CD8-positive, alpha-beta memory T cell (primary cell): ENCODE results near the gene C4orf50. TPM values are rescaled to one million over a fixed set of nuclear protein-coding genes. Genes with fewer than 3 reads are reported as not detected.

ENCODE experiments used
- CTCF ChIA-PET: fragments of 350-600 bp; sonication (Branson Sonifier 250); formaldehyde crosslinking; loops from one replicate; lab custom pipeline; 2021; ENCODE audit warnings: antibody characterized with exemption; lab: Charles Lee
- POLR2A ChIA-PET: fragments of 350-600 bp; sonication (Branson Sonifier 250); formaldehyde crosslinking; loops from one replicate; lab custom pipeline; 2021; ENCODE audit warnings: antibody characterized with exemption; lab: Charles Lee
- DNase-seq, 5 donors: peaks; one replicate each; pipeline versions ENCODE4 v3.0.0 to v3.0.0-alpha.2; 2020 to 2022; ENCODE audit warnings: mixed read lengths in 1 of 5
- H3K27ac ChIP-seq: one replicate; pipeline ENCODE4 v1.7.0; 2013; ENCODE audit warnings: low read depth, mild to moderate bottlenecking, low read length, moderate library complexity
- H3K27me3 ChIP-seq: 2 replicates; pipeline ENCODE4 v1.7.0; 2013; ENCODE audit warnings: low read length, mild to moderate bottlenecking; ENCODE audit not compliant: insufficient read depth, poor library complexity, severe bottlenecking
- H3K36me3 ChIP-seq: 2 replicates; pipeline ENCODE4 v1.7.0; 2013; ENCODE audit warnings: mild to moderate bottlenecking, low read length, moderate library complexity; ENCODE audit not compliant: insufficient read depth
- H3K4me1 ChIP-seq: 2 replicates; pipeline ENCODE4 v1.7.0; 2013; ENCODE audit warnings: mild to moderate bottlenecking, low read length, moderate library complexity; ENCODE audit not compliant: insufficient read depth
- H3K4me3 ChIP-seq: 2 replicates; pipeline ENCODE4 v1.7.0; 2013; ENCODE audit warnings: mild to moderate bottlenecking, low read length
- H3K9me3 ChIP-seq: 2 replicates; pipeline ENCODE4 v1.7.0; 2013; ENCODE audit warnings: mild to moderate bottlenecking, low read length
- H3K27ac Mint-ChIP-seq, 8 donors: one replicate each; pipeline ENCODE4 v1.8.0; 2020 to 2021; ENCODE audit warnings: mixed read lengths in 8 of 8, mild to moderate bottlenecking in 6 of 8, inconsistent platforms in 3 of 8, moderate library complexity in 3 of 8
- H3K27me3 Mint-ChIP-seq, 2 donors: one replicate each; pipeline ENCODE4 v1.8.0; 2020 to 2021; ENCODE audit warnings: mixed read lengths in 2 of 2, mild to moderate bottlenecking in 1 of 2, moderate library complexity in 1 of 2
- H3K36me3 Mint-ChIP-seq, 3 donors: one replicate each; pipeline ENCODE4 v1.8.0; 2020 to 2021; ENCODE audit warnings: mixed read lengths in 3 of 3, inconsistent platforms in 1 of 3, mild to moderate bottlenecking in 1 of 3
- H3K4me1 Mint-ChIP-seq, 3 donors: one replicate each; pipeline ENCODE4 v1.8.0; 2020 to 2021; ENCODE audit warnings: mixed read lengths in 3 of 3, inconsistent platforms in 1 of 3, mild to moderate bottlenecking in 1 of 3
- H3K4me3 Mint-ChIP-seq, 7 donors: one replicate each; pipeline ENCODE4 v1.8.0; 2020 to 2021; ENCODE audit warnings: mixed read lengths in 7 of 7, mild to moderate bottlenecking in 6 of 7, moderate library complexity in 4 of 7, inconsistent platforms in 2 of 7
- H3K9me3 Mint-ChIP-seq, 5 donors: one replicate each; pipeline ENCODE4 v1.8.0; 2020 to 2022; ENCODE audit warnings: mixed read lengths in 5 of 5, mild to moderate bottlenecking in 3 of 5, moderate library complexity in 2 of 5, inconsistent platforms in 1 of 5
- polyA plus RNA-seq: library from polyadenylated mRNA; unstranded; fragments of 300-500 nt; fragmentation: Illumina TruSeq; gene quantifications from one replicate; pipeline ENCODE4 v1.2.3, GENCODE V29; 2021
- total RNA-seq, 2 experiments: library from RNA; stranded (reverse); gene quantifications; one replicate each; pipeline ENCODE4 v1.2.3, GENCODE V29; 2021

The C4orf50 gene
- total and polyA plus RNA-seq, 3 experiments from 2014 or later = 0.08 to 0.37 (median 0.24) TPM

DNA sequence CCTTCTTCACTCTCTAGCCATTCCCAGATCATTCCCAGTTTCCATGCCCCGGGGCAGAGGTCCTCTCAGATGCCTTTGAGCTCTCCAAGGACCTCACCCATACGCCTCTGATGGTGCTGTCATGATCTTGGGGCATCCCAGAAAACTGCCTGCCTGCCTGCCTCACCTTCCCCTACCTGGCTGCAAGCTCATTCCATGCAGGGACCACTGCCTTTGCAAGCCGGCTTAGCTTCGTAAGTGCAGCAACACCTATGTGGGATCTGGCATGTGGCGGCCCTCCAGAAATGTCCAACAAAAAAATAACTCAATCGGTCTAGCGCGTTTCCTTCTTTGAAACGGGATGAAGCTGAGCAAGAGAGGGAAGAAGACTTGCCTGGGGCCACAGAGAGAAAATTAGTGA, 53.0 kb downstream of the C4orf50 start:
- no peak for DNase-seq
- H3K4me1 ChIP-seq = no peaks in the 10 kb centered on the region
- ChIA-PET POLR2A (no interaction called here), CTCF (no interaction called here)
- H3K4me3 ChIP-seq = no peak overlapping the region
- Mint-ChIP-seq H3K27me3 (peaks cover 0 to 6% of the 10 kb centered on the region in 2 donors), H3K9me3 (no peaks in the 10 kb centered on the region), H3K36me3 (no peaks in the 10 kb centered on the region), H3K4me3 (no peak overlapping the region), H3K4me1 (no peaks in the 10 kb centered on the region), H3K27ac (no peak overlapping the region)
- H3K9me3 ChIP-seq = no peaks in the 10 kb centered on the region
- no peak overlapping the region for H3K27ac ChIP-seq
- no peaks in the 10 kb centered on the region for H3K27me3 ChIP-seq
- H3K36me3 ChIP-seq = no peaks in the 10 kb centered on the region

DNA sequence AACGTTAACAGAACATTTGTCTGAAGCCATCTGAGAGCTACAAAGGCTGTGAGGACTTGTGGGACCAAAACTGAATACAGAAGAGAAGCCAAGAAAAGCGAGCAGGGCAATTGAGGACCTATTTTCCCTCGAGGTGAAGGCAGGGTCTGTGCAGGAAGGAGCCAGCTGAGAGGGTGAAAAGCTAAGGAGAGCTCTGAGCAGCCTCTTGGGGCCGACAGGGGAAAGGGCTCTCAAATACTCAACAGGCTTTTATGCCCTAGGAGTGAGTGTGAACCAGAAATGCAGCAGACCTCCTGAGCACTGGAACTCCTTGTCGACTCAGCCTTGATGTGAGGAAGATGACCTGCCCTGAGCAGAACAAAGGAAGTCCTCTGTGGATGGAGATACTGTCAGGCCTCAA, 54.2 kb downstream of the C4orf50 start:
- Histone ChIP-seq H3K27ac (no peak overlapping the region), H3K9me3 (no peaks in the 10 kb centered on the region), H3K27me3 (no peaks in the 10 kb centered on the region), H3K36me3 (no peaks in the 10 kb centered on the region), H3K4me3 (no peak overlapping the region), H3K4me1 (no peaks in the 10 kb centered on the region)
- no peaks in the 10 kb centered on the region for H3K9me3 Mint-ChIP-seq
- no peak overlapping the region for H3K27ac Mint-ChIP-seq
- no peaks in the 10 kb centered on the region for H3K36me3 Mint-ChIP-seq
- POLR2A ChIA-PET = no interaction called here
- H3K4me1 Mint-ChIP-seq = no peaks in the 10 kb centered on the region
- CTCF ChIA-PET = interaction anchor here (1.4 kb wide), 1 partner anchor 9 kb away, joined by 3 read pairs; no protein-coding TSS in a partner anchor
- peaks cover 0 to 4% of the 10 kb centered on the region in 2 donors for H3K27me3 Mint-ChIP-seq
- no peak for DNase-seq
- H3K4me3 Mint-ChIP-seq = no peak overlapping the region

DNA sequence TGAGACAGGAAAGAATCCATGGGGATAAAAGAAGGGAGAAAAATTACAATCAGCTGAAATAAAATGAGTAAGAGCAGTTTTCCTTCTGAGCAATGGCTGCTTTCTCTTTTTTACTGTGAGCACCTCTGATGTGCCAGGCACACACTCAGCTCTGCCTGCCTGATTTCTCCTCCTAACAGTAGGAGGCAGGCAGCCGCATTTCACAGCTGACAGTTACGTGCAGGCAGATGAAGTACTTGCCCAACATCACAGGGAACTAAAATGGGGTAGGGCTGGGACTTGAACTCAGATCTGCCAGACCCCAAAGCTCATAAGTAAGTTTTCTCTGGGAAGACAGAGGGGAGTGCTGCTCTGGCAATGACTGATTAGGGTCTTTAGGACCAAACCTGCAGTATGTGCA, 54.6 kb downstream of the C4orf50 start:
- no peaks in the 10 kb centered on the region for H3K27me3 ChIP-seq
- Mint-ChIP-seq H3K27me3 (peaks cover 0 to 4% of the 10 kb centered on the region in 2 donors), H3K4me1 (no peaks in the 10 kb centered on the region), H3K9me3 (no peaks in the 10 kb centered on the region), H3K36me3 (no peaks in the 10 kb centered on the region), H3K27ac (no peak overlapping the region), H3K4me3 (no peak overlapping the region)
- no peaks in the 10 kb centered on the region for H3K4me1 ChIP-seq
- no peak overlapping the region for H3K4me3 ChIP-seq
- ChIA-PET CTCF (interaction anchor here (1.4 kb wide), 1 partner anchor 9 kb away, joined by 3 read pairs; no protein-coding TSS in a partner anchor), POLR2A (no interaction called here)
- no peak for DNase-seq
- no peaks in the 10 kb centered on the region for H3K9me3 ChIP-seq
- H3K36me3 ChIP-seq = no peaks in the 10 kb centered on the region
- no peak overlapping the region for H3K27ac ChIP-seq

DNA sequence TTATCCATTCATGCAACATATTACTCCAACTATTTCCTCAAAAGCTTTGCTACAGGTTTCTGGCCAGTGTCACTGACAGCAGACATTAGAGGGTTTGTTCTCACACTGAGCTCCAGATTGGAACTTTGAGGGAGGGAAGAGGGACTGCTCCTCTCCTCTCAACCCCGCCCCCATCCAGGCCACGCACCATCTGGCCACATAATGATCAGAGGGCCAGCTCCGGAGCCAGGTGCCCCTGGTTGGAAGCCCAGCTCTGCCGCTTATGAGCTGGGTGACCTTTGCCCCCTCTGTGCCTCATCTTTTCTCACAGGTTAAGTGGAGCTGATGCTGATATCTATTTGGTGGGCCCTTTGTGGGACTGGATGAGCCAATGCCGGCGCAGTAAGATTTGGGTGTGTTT, 55.8 kb downstream of the C4orf50 start:
- no peaks in the 10 kb centered on the region for H3K36me3 Mint-ChIP-seq
- H3K4me3 ChIP-seq = no peak overlapping the region
- ChIA-PET CTCF (no interaction called here), POLR2A (no interaction called here)
- no peak for DNase-seq
- H3K27me3 ChIP-seq = no peaks in the 10 kb centered on the region
- H3K9me3 ChIP-seq = no peaks in the 10 kb centered on the region
- no peaks in the 10 kb centered on the region for H3K36me3 ChIP-seq
- no peak overlapping the region for H3K27ac ChIP-seq
- H3K27ac Mint-ChIP-seq = no peak overlapping the region
- no peaks in the 10 kb centered on the region for H3K4me1 Mint-ChIP-seq
- no peaks in the 10 kb centered on the region for H3K4me1 ChIP-seq
- H3K9me3 Mint-ChIP-seq = no peaks in the 10 kb centered on the region
- peaks cover 0 to 4% of the 10 kb centered on the region in 2 donors for H3K27me3 Mint-ChIP-seq
- no peak overlapping the region for H3K4me3 Mint-ChIP-seq

DNA sequence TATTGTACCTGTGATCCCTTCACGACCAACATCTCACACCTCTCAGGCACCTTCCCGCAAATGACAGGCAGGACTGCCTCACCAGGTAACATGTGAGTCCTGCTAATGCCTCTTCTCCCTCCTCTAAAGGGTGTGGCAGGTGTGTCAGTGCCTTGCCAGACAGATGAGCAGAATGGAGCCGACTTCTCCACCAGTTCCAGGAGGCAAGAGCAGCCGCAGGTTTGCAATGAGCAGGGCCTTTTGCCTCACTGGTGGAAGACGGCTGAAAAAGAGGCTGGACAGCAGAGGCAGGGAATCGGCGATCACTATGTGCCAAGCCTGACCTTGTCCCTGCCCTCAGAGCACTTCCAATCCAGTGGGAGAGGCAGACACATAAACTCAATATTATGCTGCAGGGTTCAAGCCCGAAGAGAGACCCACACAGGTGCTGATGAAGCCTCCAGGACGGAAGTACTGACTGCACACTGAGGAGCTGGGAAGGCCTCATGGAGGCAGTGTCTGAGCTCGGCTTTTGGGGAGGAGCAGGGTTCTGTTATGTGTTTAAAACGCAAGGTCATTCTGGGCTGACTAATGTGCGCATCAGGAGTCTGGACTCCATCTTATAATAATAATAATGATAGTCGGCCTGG, 57.9 kb downstream of the C4orf50 start:
- H3K4me1 Mint-ChIP-seq = no peaks in the 10 kb centered on the region
- ChIA-PET POLR2A (no interaction called here), CTCF (no interaction called here)
- H3K27ac Mint-ChIP-seq = no peak overlapping the region
- no peaks in the 10 kb centered on the region for H3K36me3 Mint-ChIP-seq
- H3K4me3 ChIP-seq = no peak overlapping the region
- H3K27ac ChIP-seq = no peak overlapping the region
- no peaks in the 10 kb centered on the region for H3K9me3 Mint-ChIP-seq
- no peaks in the 10 kb centered on the region for H3K27me3 ChIP-seq
- H3K27me3 Mint-ChIP-seq = peaks cover 0 to 4% of the 10 kb centered on the region in 2 donors
- H3K36me3 ChIP-seq = no peaks in the 10 kb centered on the region
- H3K9me3 ChIP-seq = no peaks in the 10 kb centered on the region
- H3K4me3 Mint-ChIP-seq = no peak overlapping the region
- no peaks in the 10 kb centered on the region for H3K4me1 ChIP-seq
- no peak for DNase-seq

DNA sequence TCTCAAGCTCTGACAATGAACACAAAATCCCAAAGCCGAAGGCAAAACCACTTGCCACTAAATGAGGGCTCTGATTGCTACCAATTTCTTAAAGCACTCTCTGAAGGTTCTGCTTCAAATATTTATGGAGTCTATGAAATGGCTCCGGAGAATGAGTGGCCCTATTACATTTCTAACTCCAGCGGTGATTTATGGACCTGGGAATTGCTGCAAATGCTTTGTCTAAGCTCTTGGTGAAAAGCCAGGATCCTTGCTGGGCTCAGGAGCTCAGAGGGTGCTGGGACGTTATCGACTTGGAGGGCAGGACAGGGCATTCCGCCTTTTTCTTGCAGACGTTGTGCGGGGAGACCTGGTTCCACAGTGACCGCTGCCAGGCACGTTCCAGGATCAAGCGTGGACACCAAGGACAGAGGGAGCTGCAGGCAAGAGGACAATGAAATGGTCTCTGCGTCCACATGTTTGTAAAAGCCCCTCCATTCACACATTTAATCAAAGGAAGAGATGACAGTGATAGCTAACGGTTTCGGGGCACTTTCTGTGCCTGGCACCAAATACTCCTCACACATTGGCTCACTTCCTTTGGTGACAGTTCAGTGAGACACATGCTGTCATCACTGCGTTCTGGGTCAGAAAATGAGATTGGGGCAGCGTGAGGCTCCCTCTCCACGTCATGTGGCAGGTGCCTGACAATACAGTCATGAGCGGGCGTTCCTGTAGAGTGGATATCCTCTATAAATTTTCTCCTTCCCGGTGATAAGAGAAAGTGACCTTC, 58.8 kb downstream of the C4orf50 start:
- Mint-ChIP-seq H3K27me3 (peaks cover 0 to 4% of the 10 kb centered on the region in 2 donors), H3K4me1 (no peaks in the 10 kb centered on the region), H3K27ac (peak overlapping the region in 1 of 8 donors; percentile 15), H3K4me3 (no peak overlapping the region), H3K9me3 (peaks cover 0 to 1% (median 0%) of the 10 kb centered on the region in 5 donors), H3K36me3 (no peaks in the 10 kb centered on the region)
- Histone ChIP-seq H3K9me3 (no peaks in the 10 kb centered on the region), H3K4me1 (no peaks in the 10 kb centered on the region), H3K36me3 (no peaks in the 10 kb centered on the region), H3K27me3 (no peaks in the 10 kb centered on the region), H3K27ac (no peak overlapping the region), H3K4me3 (no peak overlapping the region)
- ChIA-PET CTCF (no interaction called here), POLR2A (no interaction called here)
- no peak for DNase-seq

DNA sequence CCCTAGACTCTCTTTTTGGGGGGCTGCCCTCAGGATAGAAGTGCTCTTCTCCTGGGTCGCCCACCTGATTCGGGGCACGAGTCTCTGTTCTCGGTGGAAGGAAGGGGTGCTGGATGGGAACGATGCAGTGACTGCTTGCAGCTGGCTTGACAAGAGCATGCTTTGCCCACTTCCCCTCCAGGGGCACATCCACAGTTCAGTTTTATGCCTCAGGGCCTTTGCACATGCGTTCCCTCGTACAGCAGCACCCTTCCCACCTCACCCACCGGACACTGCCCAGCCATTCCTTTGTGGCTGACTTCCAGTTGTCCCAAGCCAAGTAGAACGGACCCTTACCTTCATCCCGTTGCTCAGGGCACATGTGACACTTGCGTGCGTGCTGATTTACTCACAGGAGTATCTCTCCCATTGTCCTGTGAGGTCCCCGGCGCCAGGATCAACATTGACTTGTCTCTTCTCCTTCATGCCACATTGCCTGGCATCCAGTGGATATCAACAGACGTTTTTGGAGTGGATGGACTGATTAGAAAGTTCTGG, 60.0 kb downstream of the C4orf50 start:
- no peaks in the 10 kb centered on the region for H3K27me3 Mint-ChIP-seq
- H3K27ac ChIP-seq = no peak overlapping the region
- no peak overlapping the region for H3K27ac Mint-ChIP-seq
- no peak for DNase-seq
- H3K9me3 ChIP-seq = no peaks in the 10 kb centered on the region
- H3K4me1 ChIP-seq = no peaks in the 10 kb centered on the region
- H3K9me3 Mint-ChIP-seq = peaks cover 0 to 1% (median 0%) of the 10 kb centered on the region in 5 donors
- ChIA-PET POLR2A (no interaction called here), CTCF (no interaction called here)
- no peak overlapping the region for H3K4me3 Mint-ChIP-seq
- H3K4me3 ChIP-seq = no peak overlapping the region
- no peaks in the 10 kb centered on the region for H3K36me3 ChIP-seq
- H3K36me3 Mint-ChIP-seq = no peaks in the 10 kb centered on the region
- no peaks in the 10 kb centered on the region for H3K4me1 Mint-ChIP-seq
- no peaks in the 10 kb centered on the region for H3K27me3 ChIP-seq

DNA sequence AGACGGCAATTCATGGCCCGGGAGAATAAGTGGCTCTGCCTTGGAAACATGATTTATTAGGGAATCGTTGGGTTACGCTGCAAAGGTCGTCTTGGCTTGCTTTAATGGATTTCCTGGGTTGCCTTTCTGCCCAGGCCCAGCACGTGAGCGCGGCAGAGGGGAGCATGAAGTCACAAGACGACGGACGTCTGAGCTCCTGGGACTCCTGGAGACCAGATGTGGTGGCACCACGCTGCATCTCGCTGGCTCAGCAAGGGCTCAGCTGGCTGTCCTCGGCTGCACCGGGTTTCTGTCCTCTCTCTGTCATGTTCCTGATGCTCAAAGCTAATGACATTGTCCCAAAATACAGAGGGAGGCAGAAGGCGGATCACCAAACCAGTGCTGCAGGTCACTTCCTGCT, 61.2 kb downstream of the C4orf50 start:
- no peak overlapping the region for H3K27ac ChIP-seq
- no peak for DNase-seq
- Mint-ChIP-seq H3K27ac (no peak overlapping the region), H3K9me3 (peaks cover 0 to 1% (median 0%) of the 10 kb centered on the region in 5 donors), H3K27me3 (peaks cover 0 to under 1% of the 10 kb centered on the region in 2 donors), H3K4me1 (no peaks in the 10 kb centered on the region), H3K4me3 (no peak overlapping the region), H3K36me3 (no peaks in the 10 kb centered on the region)
- H3K27me3 ChIP-seq = no peaks in the 10 kb centered on the region
- H3K4me3 ChIP-seq = no peak overlapping the region
- no peaks in the 10 kb centered on the region for H3K9me3 ChIP-seq
- no peaks in the 10 kb centered on the region for H3K4me1 ChIP-seq
- POLR2A ChIA-PET = no interaction called here
- CTCF ChIA-PET = no interaction called here
- H3K36me3 ChIP-seq = no peaks in the 10 kb centered on the region
